Osteocyte (in vitro differentiated cells): ENCODE data around the gene VPS37B. TPM values are rescaled to one million over a fixed set of nuclear protein-coding genes. Genes with fewer than 3 reads are reported as not detected.

ENCODE experiments used
- DNase-seq: peaks from one replicate; pipeline ENCODE4 v3.0.0; 2021; ENCODE audit warnings: mixed read lengths; ENCODE audit not compliant: unreplicated experiment; ENCODE audit errors: extremely low spot score
- H3K27ac Mint-ChIP-seq: one replicate; pipeline ENCODE4 v1.8.0; 2021; ENCODE audit warnings: mild to moderate bottlenecking, mixed read lengths; ENCODE audit not compliant: unreplicated experiment
- H3K27me3 Mint-ChIP-seq: one replicate; pipeline ENCODE4 v1.8.0; 2021; ENCODE audit warnings: mixed read lengths; ENCODE audit not compliant: unreplicated experiment
- H3K36me3 Mint-ChIP-seq: one replicate; pipeline ENCODE4 v1.8.0; 2021; ENCODE audit warnings: mixed read lengths; ENCODE audit not compliant: unreplicated experiment
- H3K4me1 Mint-ChIP-seq: one replicate; pipeline ENCODE4 v1.8.0; 2021; ENCODE audit warnings: mixed read lengths; ENCODE audit not compliant: unreplicated experiment
- H3K4me3 Mint-ChIP-seq: one replicate; pipeline ENCODE4 v1.8.0; 2021; ENCODE audit warnings: mild to moderate bottlenecking, moderate library complexity, mixed read lengths; ENCODE audit not compliant: unreplicated experiment
- H3K9me3 Mint-ChIP-seq: one replicate; pipeline ENCODE4 v1.8.0; 2021; ENCODE audit warnings: mixed read lengths; ENCODE audit not compliant: unreplicated experiment
- total RNA-seq: library from RNA; stranded (reverse); gene quantifications from 2 replicates; pipeline ENCODE4 v1.2.1, GENCODE V29; 2021
- TF ChIP-seq, protein P1 (sequence below): fragments of 200-600 bp; sonication (generic); IDR thresholded peaks from 2 replicates; pipeline ENCODE4 v1.5.0; 2021; ENCODE audit warnings: antibody characterized with exemption, mild to moderate bottlenecking, moderate library complexity

VPS37B gene
- total RNA-seq, 1 donor from 2014 or later, result 27.5 TPM

DNA sequence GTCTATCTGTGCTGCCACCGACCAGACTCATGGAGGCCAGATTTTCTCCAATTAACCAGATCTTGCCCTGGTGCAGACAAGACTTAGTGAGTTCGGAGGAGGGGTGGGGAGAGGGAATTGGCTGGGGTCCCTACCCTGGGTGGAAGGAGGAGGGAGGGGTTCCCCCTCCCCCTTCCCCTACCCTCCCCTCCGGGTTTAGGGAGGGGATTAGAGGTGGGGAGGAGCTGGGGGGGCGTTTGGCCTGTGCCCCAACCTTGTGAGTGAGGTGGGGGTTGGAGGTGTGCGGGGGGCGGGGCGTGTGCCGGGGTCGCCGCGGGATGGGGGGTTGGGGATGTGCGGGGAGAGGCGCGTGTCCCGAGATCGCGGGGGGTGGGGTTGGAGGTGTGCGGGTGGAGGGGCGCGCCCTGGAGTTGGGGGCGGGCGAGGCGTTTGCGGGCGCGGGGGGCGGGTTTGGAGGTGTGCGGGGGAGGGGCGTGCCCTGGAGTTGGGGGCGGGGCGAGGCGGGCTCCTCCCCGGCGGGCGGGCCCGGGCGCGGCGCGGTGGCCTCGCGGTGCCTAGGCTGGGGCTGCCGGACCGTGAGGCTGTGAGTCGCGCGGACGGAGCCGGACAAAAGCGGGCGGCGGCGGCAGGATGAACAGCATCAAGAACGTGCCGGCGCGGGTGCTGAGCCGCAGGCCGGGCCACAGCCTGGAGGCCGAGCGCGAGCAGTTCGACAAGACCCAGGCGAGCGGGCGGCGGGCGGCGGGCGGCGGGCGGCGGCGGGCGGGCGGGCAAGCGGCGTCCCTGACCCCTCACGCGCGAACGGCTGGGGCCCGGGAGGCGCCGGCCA lies 60.8 kb downstream of the VPS37B start, which contains the start of gene HIP1R:
HIP1R (plus strand) TSS at position 537 of the 829 bp plus-strand sequence; CDS start at position 631, 94 bp downstream.
- no peak for DNase-seq
- peaks cover 2% of the 10 kb centered on the region for H3K36me3 Mint-ChIP-seq
- H3K4me1 Mint-ChIP-seq, result peaks cover 30% of the 10 kb centered on the region
- H3K4me3 Mint-ChIP-seq, result peak within 1 kb of the TSS; percentile 96
- no peaks in the 10 kb centered on the region for H3K9me3 Mint-ChIP-seq
- no peaks in the 10 kb centered on the region for H3K27me3 Mint-ChIP-seq
- peak within 1 kb of the TSS; percentile 98 for H3K27ac Mint-ChIP-seq
- TF ChIP-seq, protein P1, sequence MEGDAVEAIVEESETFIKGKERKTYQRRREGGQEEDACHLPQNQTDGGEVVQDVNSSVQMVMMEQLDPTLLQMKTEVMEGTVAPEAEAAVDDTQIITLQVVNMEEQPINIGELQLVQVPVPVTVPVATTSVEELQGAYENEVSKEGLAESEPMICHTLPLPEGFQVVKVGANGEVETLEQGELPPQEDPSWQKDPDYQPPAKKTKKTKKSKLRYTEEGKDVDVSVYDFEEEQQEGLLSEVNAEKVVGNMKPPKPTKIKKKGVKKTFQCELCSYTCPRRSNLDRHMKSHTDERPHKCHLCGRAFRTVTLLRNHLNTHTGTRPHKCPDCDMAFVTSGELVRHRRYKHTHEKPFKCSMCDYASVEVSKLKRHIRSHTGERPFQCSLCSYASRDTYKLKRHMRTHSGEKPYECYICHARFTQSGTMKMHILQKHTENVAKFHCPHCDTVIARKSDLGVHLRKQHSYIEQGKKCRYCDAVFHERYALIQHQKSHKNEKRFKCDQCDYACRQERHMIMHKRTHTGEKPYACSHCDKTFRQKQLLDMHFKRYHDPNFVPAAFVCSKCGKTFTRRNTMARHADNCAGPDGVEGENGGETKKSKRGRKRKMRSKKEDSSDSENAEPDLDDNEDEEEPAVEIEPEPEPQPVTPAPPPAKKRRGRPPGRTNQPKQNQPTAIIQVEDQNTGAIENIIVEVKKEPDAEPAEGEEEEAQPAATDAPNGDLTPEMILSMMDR, result no peak

DNA sequence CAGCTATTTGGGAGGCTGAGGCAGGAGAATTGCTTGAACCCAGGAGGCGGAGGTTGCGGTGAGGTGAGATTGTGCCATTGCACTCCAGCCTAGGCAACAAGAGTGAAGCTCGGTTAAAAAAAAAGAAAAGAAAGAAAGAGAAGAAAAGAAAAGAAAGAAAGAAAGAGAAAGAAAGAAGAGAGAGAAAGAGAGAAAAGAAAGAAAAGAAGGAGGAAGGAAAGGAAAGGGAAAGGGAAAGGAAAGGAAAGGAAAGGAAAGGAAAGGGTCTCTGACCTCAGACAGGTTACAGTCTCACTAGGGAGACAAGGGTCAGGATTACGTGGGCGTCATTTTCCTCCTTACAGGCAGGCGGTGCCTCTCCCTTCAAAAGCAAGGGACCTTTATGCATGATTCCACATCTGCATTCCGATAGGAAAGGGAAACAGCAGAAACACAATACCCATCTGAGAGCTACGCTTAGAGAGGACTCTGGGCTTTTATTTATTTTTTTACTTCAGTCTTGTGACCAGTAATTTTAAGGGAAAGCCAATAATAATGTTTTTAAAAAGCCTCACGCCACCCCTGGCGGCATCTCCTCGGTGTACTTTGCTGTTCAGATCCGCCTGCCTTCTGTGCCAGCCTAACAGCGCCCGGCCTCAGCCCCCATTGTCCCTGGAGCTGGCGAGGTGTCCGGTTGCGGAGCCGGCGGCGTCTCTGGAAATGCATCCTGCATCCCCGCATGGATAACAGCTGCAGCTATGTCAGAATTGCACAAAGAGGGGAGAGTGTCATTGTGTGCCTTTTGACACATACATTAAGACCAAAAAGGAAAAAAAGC lies 61.6 kb downstream of the VPS37B start:
- peaks cover 2% of the 10 kb centered on the region for H3K36me3 Mint-ChIP-seq
- peaks cover 30% of the 10 kb centered on the region for H3K4me1 Mint-ChIP-seq
- no peak for DNase-seq
- peak overlapping the region; percentile 96 for H3K4me3 Mint-ChIP-seq
- TF ChIP-seq, protein P1, result no peak
- H3K9me3 Mint-ChIP-seq, result no peaks in the 10 kb centered on the region
- peak overlapping the region; percentile 98 for H3K27ac Mint-ChIP-seq
- H3K27me3 Mint-ChIP-seq, result no peaks in the 10 kb centered on the region

DNA sequence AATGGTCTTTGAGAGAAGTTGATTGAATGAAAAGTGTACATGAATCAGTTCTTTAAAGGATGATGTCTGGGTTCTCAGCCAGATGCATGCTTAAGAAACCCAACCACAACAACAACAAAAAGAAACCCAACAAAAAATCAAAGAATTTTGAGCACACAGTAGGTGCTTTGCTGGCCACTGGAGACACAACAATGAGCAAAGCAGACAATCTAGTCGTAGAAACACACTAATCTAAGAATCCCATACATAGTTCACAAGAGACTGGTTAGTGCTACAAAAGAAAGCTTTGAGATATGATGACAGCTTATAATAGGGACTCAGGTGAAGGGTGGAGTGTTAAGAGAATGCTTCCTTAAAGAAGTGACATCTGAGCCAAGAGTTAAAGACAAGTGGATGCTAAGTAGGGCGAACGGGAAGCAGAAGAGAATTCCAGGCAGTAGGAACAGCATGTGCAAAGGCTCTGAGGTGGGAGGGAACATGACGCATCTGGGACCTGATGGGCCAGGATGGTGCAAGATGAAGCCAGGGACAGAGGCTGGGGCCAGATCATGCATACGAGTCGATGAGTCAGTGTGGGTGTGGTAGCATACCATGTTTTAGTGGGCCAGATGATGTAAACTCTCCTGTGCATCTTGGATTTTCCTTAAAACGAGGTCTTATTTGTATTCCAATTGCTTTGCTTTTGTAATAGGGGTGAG lies 65.3 kb downstream of the VPS37B start:
- Mint-ChIP-seq H3K9me3 (no peaks in the 10 kb centered on the region), H3K4me3 (no peak overlapping the region)
- DNase-seq, result no peak

DNA sequence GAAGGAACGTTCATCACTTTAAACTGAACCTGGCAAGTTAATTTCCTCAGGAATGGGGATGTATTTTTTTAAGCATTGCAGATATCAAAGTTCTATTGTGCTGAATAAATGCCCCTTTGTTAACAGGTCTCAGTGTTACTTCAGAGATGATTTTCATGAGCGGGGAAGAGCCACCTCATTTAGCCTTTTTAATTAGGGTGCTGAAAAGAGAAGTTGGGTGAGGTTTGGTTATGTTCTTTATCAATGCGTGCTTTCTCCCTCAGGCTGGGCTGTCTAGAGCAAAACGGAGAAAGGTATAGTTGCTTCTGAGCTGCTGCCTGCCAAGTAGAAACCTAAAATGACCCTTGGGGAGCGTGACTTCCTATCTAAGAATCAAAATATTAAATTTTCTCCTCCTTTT lies 68.7 kb downstream of the VPS37B start:
- H3K4me3 Mint-ChIP-seq, result no peak overlapping the region
- H3K36me3 Mint-ChIP-seq, result no peaks in the 10 kb centered on the region
- H3K4me1 Mint-ChIP-seq, result peaks cover 14% of the 10 kb centered on the region
- no peaks in the 10 kb centered on the region for H3K9me3 Mint-ChIP-seq
- TF ChIP-seq, protein P1, result no peak
- H3K27me3 Mint-ChIP-seq, result peaks cover 8% of the 10 kb centered on the region
- no peak overlapping the region for H3K27ac Mint-ChIP-seq
- DNase-seq, result no peak

More for the DNA sequence above, 65.3 kb downstream of the VPS37B start:
- TF ChIP-seq, protein P1, result no peak
- Mint-ChIP-seq H3K27me3 (peaks cover 5% of the 10 kb centered on the region), H3K27ac (no peak overlapping the region), H3K4me1 (peaks cover 25% of the 10 kb centered on the region), H3K36me3 (no peaks in the 10 kb centered on the region)
